Femur (tissue), 1 donor: Measurements from ENCODE around the gene PDZD4.

ENCODE experiments used
- DNase-seq: peaks from one replicate; pipeline ENCODE4 v3.0.0-alpha.2; 2017

The PDZD4 gene

DNA sequence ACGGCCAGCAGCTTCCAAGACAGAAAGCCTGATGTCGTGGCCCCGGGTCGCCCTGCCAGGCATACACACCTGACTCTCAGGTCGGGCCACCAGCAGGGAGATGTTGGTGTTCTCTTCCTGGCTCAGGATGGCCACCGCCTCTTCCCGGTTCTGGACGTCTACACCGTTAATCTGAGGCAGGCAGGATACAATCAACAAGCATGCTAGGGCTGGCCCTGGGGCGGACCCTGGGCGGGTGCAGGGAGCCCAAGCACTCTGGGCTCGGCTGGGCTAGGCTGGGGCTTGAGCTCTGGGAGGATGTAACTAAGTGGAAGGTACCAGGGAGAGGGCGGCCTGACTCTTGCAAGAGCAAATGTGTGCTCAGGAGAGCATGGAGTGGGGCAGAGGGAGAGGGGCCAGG, 24.9 kb downstream of the PDZD4 start:
- no peak for DNase-seq

DNA sequence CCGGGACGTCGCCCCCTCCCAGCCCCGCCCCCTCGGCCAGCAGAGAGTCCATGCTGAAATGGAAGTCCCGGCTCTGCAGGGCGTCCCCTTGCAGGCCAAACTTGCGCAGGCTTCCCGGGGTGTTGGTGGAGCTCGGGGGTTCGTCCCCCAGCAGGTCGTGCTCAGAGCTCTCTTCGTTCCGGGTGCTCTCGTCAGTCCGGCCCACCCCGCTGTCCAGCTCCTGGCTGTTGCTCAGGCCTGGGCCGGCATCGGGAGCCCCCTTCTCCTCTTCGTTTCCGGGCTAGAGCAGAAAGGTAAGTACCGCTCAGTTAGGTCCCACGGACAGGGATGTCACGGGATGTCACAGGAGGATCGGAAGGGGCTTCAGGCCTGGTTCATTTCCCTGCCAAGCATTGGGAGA, 25.7 kb downstream of the PDZD4 start:
- DNase-seq, result no peak

DNA sequence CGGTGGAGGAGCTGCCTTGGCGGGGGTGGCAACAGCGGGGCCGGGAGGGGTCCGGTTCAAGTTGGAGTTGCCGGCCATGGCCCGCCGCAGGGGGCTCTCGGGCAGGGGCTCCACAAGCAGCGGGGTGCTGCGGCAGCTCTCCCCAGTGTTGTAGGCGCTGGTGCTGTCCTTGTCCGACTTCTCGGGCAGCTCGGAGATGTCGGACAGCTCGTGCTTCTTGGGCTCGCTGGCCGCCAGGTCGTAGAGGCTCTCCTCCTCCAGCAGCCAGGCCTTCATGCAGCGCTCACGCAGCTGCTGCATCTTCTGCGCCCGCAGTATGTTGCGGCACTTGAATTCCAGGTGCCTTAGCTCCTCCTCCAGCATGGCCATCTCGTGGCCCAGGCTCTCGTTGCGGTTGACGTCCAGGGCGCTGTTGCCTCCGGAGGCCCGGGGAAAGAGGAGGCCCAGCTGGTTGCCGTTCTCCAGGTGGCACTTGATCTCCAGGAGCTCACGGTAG, 26.2 kb downstream of the PDZD4 start:
- no peak for DNase-seq

DNA sequence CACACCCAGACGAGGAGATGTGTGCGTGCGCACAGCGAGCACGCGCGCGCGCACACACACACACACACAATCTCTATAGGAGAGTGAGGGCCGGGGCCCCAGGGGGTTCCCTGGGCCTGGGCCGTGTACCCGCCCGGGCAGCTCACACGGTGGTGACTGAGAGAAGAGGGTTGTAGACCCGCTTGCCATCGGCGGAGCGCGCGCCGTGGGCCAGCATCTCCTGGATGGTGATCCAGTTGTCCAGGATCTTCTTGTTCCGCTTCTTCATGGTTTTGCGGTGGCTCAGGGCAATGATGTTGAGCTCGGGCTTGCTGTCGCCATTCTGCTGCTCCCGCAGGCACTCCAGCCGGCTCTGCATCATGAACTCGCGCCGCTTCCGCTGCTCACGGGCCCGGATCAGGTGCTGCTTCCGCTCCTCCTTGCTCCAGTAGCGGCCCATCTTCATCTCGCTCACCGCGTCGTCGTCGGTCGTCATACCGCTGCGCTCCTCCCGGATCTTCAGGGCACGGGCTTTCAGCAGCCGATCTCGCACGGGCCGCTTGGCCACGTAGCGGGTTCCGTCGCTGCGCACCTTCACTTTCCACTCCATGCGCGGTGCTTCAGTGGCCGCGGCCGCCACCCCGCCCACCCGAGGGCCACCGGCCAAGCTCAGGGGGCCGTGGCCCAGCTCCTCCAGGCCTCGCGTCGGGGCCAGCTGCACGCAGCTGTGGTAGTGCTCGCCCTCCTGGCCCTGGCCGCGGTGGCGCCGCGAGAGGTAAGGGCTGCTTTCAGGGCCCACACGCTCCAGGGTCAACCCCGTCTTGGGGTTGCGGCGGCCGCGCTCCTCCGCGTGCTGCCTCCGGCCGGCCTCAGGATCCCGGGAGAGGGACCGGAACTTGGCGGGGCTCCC, 26.9 kb downstream of the PDZD4 start:
- DNase-seq, result no peak

DNA sequence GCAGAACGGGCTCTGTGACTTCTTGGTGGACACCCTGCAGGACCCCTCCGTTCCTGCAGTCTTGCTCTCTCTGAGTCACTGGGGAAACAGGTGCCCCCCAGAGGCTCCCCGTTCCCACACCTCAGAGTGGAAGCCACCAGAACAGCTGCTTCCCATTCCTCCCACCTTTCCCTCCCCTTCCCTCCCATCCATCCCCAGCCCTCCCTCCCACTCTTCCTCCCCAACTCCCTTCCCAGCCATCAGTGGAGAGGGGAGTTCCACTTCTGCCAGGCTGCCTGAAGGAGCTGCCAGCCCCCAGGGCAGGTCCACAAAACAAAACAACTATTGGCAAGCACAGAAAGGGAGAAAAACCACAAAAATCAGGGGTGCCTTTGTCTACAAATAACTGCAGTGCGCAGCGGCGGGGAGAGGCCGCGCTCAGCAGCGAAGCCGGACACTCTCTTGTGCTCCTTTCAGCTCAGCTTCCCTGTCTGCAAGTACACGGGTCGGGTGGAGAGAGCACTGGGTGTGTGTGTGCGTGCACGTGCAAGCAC, 27.8 kb downstream of the PDZD4 start:
- no peak for DNase-seq

DNA sequence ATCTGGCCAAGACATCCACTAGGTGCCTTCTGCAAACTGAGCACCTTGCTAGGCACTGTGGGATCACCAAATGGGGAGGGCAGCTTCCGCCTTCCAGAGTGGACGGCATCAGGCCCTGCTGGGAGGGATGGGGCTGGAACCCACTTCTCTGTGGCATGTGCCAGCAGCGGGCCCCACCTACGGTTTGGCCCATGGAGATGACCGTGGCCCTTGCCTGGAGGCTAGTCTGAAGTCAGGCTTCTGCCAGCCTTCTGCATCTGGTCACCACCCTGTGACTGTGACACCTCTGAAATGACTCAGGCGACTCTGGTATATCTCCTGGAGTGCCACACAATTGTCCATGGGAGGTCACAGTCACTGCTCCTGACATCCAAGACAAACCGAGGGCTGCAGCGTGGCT, 28.7 kb downstream of the PDZD4 start:
- no peak for DNase-seq

DNA sequence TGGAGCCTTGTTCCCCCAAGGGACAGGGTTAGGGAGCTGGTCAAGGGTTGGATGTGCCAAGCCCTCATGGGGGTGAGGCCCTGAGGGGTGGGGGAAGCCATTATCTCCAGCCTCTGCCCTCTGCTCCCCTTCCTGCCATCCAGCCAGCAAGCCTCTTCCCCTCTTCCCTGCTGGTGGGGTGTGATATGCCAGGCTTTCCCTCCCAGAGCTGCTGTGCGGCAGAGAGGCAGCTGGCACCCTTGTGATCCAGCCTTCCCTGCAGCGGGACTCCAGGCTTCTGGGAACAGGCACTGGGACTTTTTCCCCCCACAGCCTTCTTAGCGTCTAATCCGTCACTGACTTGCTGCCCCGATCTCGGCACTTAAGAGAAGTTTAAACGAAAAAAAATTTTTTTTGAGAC, 29.6 kb downstream of the PDZD4 start:
- no peak for DNase-seq

DNA sequence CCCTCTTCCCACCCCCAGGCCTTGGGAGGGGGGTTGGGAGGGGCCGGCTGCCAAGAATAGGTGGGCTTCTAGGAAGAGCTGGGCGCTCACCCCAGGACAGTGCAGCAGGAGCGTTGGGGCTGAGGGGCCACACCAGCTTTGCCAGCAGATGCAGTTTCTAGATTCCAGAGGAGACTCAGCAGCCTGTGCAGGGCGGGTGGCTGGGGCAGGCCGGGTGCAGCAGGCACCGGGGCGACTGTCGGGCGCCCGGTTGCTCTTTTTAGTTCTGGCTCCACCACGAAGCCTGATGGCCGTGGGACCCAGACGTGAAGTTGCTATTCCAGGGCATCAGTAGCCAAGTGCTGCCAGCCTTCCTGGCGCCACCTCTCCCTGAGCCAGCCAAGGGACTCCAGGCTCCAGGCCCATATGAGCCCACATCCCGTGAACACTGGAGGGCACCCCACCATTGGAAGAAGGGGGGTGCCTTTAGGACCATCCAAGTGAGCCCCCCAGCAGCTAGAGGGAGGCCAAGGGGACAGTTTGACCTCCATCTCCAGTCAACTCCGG, 30.1 kb downstream of the PDZD4 start:
- DNase-seq, result no peak

DNA sequence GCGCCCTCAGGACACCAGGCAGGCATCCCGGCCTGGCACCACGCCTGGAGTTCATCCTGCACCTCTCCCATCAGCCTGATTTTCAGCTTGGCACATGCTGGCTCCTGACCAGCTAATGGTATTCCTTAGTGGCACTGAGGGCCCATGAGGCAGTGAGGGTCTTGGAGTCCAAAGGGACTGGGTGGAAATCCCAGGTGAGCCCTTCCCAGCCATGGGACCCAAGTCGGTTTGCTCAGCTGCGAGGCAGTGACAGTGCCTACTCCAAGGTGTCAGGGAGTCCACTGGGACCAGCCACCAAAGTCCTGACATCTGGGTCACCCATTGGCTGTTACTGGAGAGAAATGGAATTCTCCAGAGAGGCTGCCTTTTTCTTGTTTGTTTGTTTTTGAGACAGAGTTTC, 31.0 kb downstream of the PDZD4 start:
- DNase-seq, result no peak

DNA sequence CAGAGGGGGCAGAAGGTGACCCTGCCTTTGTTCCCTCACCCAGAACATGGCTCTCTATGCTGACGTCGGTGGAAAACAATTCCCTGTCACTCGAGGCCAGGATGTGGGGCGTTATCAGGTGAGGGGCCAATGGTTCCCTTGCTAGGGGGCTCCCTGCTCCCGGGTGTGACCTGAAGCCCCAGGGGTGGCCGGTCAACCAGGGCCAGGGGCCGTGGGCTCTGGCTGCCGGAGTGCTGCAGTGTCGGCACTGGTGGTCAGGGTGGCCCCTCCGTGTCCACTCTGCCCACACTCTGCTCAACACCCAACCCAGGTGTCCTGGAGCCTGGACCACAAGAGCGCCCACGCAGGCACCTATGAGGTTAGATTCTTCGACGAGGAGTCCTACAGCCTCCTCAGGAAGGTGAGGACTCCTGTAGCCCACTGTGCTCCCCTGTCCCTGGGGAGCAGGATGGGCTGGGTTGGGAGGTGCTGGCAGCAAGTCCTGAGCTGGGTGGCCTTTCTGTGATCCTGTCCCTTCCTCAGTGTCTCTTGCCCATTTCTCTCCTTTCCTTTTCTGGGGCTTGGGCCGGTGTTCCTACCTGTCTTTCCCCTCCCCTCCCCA, 32.8 kb downstream of the PDZD4 start:
- no peak for DNase-seq

DNA sequence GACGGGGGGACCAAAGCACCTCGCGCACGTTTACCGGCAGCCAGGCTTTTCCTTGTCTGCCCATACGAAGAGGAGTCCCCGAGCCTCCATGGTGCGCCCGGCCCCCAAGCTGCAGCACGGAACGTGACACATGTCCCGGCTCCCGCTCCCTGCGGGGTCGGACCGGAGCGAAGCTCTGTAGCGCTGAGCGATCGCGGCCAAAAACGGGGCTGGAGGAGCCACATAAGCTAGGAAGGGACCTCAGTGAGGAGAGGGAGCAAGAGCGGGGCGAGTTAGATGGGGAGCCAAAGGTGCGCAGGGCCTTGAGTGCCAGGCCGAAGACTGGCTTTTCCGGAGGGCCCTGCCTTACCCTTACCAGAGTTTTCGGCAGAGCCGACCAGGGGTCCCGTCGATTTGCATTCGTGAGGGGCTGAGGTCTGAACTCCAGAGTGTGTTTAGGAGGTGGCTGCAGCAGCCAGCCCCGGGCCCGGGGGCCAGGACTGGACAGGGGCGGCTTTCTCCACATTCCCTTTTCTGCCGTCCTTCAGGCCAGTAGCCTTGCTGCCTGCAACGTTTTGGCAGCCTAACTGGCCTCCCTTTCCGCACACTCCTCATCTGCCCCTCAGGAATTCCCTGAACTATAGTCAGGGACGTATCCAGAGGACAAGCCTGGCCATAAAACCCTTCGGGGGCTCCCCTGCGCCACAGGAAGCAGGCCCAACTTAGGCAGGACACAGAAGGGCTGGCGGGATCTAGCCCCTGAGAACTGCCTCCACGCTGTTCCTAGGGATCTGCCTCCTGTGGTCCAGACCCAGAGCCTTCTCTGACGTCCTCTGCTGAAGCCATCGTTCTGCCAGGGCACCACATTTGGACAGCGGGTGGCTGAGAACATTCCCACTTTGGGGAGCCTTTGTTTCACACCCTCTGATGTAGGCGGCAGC, 35.2 kb downstream of the PDZD4 start:
- no peak for DNase-seq

DNA sequence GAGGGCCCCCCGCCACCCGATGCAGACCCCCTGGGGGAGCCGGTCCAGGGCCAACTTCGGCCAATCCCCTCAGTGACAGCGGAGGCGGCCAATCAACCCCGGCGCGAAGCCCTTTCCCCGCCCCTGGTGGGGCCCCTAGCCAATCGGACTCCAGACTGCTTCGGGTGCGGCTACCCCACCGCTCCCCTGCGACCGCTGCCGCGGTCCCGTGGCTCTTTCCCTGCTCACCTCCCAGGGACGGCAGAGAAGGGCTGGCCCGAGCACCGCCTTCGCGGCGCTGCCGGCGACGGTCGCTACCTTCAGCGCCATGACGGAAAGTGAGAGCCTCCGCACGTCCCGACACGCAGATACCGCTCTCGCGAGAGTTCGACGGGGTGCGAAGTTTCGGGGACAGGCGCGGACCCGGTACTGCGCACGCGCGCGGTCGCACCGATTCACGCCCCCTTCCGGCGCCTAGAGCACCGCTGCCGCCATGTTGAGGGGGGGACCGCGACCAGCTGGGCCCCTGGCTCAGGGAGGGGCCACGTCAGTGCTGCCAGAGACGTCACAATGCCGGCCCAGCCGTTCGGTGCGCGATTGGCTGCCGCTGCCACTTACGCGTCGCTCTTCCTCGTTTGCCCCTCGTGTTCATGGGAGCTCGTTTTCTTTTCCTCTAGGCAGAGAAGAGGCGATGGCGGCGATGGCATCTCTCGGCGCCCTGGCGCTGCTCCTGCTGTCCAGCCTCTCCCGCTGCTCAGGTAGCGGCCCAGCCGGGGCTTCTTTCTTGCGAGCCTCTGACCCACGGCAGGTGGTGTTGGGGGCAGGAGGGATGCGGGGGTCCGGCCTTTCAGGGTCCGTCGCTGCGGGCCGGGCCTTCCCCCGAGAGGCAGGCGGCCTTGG, 36.1 kb downstream of the PDZD4 start, which contains the start of the genes IDH3G and SSR4:
Gene IDH3G, minus strand, starts transcription at position 358 of the 879 bp plus-strand sequence. Its CDS starts 49 bp downstream, at position 309.
Gene SSR4, plus strand, starts transcription at position 651 of the 879 bp plus-strand sequence. Its CDS starts 20 bp downstream, at position 671.
- peak; percentile 97 for DNase-seq

DNA sequence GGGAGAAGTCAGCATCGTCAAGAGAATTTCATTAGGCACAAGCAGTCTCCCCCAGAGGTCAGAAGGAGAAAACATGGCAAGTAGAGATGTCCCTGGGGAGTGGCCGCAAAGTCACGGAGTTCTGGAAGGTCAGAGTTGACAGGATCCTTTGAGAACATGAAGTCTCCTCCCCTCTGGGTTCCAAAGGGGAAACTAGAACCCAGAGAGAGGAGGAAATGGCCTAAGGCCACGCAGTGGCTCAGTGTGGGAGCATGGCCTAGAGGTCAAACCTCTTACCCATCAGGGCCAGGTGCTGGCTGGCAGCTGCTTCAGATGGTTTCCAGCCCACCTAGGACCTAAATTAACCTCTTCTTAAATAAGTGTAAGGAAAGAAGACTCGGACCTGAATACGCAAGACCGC, 37.1 kb downstream of the PDZD4 start:
- DNase-seq, result no peak

DNA sequence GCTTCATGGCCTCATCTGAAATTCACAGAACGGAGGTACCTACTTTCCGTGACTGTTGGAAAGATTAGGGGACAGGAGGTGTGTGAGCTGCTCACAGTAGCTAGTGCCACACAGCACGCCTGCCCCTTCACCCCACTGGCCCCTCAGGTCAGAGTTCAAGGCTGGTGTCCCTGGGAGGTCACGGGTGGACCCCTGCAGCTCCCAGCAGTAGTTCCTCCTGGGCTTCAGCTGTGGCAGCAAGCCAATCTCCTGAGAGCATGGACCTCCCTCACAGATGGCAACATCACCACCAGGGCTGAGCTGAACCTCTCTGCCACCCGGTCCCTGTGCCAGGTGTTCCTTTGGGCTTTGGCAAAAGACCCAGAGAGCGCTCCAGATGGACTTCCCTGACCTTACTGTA, 38.0 kb downstream of the PDZD4 start:
- DNase-seq, result no peak

DNA sequence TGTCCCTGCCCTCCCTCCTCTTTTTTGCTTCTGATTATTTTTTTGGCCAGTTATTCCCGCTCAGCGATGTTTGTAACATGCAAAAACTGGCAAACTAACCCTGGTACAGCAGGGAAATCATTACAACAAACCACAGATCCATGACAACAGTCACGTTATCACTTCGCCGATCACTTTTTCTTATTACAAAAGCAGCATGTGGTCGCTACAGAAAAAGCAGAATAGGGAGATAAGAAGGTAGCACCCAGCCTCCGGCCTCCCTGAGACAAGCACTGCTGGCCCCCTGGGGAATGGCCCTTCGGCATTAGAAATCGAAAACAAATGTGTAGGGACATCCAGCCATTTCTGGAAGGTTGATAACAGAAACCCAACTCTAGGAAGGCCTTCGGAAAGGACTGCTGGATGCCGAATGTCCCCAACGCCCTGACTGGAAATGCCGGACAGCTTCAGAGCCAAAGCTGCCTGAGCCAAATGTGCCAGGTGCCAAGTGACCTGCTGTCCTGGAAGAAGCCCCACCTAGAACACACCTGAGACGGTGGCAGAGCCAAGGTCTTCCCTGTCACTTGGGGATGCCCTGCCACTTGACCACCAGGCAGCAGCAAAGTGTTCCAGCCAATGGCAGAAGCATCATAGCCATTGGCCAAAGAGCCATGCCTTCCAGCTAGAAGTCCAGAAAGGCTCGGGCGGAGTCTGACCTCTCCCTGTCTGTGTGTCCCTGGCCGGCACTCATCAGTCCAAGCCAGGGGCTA, 39.1 kb downstream of the PDZD4 start:
- DNase-seq, result no peak

DNA sequence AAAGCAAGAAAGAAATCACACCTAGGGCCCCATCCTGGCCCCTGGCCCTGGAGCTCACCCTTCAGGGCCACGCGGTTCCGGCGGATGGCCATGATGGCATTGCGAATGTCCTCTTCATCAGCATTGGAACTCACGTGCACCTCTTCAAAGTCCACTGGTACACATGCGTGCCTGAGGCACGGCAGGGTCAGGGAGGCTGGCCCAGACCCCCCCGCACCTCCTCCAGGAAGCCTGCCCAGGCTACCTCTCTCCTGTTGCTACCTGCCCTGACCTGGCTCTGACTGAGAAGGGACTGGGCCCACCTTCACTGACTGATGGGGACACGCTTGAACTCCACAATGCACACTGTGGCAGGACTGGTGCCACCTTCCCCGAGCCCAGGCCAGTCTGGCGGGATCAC, 40.7 kb downstream of the PDZD4 start:
- no peak for DNase-seq

DNA sequence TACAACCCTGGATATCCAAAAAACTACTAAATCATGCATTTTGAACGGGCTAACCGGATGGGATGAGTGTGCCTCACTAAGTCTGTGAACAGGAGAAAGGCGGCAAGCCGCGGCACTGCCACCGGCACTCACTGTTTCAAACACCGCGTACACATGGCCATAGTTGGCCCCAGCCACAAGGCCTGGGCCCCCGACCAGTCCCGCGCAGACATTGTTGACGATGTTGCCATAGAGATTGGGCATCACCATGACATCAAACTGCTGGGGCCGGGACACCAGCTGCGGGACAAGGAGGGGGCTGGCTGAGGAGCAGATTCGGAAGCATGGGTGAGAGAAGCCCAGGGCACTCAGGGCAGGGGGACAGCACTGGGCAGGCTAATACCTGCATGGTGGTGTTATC, 43.7 kb downstream of the PDZD4 start:
- no peak for DNase-seq

DNA sequence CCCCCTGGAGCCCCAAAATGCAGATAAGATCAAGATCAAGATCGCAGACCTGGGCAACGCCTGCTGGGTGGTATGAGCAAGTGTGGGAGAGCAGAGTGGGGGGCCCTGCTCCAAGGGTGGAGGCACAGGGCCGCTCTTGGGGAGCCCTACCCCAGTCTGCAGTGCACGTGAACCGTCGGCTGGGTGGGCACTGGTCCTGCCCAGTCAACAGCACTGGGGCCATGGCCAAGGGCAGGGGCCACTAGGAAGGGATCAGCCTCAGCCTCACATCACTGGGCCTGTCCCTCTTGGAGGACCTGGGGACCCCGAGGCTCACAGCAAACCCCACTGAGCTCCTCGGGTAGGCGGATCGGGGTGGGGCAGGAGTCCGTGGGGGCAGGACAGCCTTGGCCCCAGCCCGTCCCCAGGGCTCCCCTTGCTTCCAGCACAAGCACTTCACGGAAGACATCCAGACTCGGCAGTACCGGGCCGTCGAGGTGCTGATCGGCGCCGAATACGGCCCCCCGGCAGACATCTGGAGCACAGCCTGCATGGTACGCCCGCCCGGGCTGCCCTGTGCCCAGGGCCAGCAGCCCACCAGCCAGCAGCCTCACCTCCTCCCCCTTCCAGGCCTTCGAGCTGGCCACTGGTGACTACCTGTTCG, 45.9 kb downstream of the PDZD4 start:
- no peak for DNase-seq

DNA sequence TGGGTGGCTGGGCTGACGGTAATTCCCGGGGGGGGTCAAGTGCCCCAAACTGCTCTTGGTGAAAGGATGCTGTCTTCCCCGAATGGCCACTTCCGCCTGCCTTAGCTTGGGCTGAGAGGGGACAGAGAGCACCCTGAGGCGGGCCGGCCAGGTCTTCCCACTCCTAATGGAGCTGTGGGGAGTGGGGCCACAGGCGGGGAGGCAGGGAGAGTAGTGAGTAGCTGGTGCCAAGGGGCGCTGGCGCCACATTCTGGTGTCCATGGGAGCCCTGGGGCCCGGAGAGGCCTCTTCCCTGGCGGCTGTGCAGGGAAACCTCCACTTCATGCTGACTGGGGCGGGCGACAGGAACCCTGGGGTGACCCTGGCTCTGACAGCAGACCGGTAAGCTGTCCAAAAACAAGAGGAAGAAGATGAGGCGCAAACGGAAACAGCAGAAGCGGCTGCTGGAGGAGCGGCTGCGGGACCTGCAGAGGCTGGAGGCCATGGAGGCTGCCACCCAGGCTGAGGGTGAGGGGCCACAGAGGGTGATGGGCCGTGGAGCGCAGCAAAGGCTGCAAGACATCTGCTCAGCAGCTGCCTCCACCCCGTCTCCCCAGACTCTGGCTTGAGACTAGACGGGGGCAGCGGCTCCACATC, 46.8 kb downstream of the PDZD4 start:
- DNase-seq, result no peak

DNA sequence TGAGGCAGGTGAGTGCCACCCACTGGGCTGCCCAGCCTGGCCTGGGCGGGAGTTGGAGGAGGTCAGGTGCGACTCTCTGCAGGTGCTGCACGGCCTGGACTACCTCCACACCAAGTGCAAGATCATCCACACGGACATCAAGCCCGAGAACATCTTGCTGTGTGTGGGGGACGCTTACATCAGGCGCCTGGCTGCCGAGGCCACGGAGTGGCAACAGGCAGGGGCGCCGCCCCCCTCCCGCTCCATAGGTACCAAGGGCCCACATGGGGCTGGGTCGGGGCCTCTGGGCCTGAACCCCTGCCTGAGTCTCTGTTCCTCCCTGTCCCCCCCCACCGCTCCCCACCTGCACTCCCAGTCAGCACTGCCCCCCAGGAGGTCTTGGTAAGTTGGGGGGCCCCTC, 47.5 kb downstream of the PDZD4 start:
- no peak for DNase-seq
